Suppressor macrophage treated with lipopolysaccharide for 4 hours (primary cell): ENCODE results near the gene GALNT2.

Experiments
- DNase-seq: peaks from one replicate; pipeline ENCODE4 v3.0.0-alpha.2; 2020

The GALNT2 gene

GRCh38 chr1:230195199-230195598 lies 128.2 kb downstream of the GALNT2 start:
- no peak for DNase-seq

GRCh38 chr1:230196077-230196476 lies 129.0 kb downstream of the GALNT2 start:
- DNase-seq, result no peak

- no peak for DNase-seq
Observed at GRCh38 chr1:230197644-230198567, 130.9 kb downstream of the GALNT2 start.

- no peak for DNase-seq
Observed at GRCh38 chr1:230199034-230199433, 132.0 kb downstream of the GALNT2 start.

GRCh38 chr1:230199554-230199953 lies 132.5 kb downstream of the GALNT2 start:
- DNase-seq, result no peak

- no peak for DNase-seq
Observed at GRCh38 chr1:230200276-230200675, 133.2 kb downstream of the GALNT2 start.

GRCh38 chr1:230201445-230201844 lies 134.4 kb downstream of the GALNT2 start:
- DNase-seq, result no peak

- DNase-seq, result no peak
Observed at GRCh38 chr1:230204842-230205241, 137.8 kb downstream of the GALNT2 start.

GRCh38 chr1:230205719-230206198 lies 138.7 kb downstream of the GALNT2 start:
- DNase-seq, result no peak

GRCh38 chr1:230206207-230206606 lies 139.2 kb downstream of the GALNT2 start:
- DNase-seq, result no peak

GRCh38 chr1:230206976-230207375 lies 139.9 kb downstream of the GALNT2 start:
- no peak for DNase-seq

- no peak for DNase-seq
Observed at GRCh38 chr1:230207598-230207997, 140.6 kb downstream of the GALNT2 start.

- DNase-seq, result no peak
Observed at GRCh38 chr1:230208619-230209261, 141.7 kb downstream of the GALNT2 start.

GRCh38 chr1:230210326-230210980 lies 143.4 kb downstream of the GALNT2 start:
- no peak for DNase-seq

GRCh38 chr1:230210981-230211336 lies 143.9 kb downstream of the GALNT2 start:
- DNase-seq, result no peak

GRCh38 chr1:230211436-230212145 lies 144.6 kb downstream of the GALNT2 start:
- DNase-seq, result no peak

- DNase-seq, result peak; percentile 47
Observed at GRCh38 chr1:230212405-230212936, 145.4 kb downstream of the GALNT2 start.

- DNase-seq, result no peak
Observed at GRCh38 chr1:230215031-230215430, 148.0 kb downstream of the GALNT2 start.

- DNase-seq, result no peak
Observed at GRCh38 chr1:230215529-230215928, 148.5 kb downstream of the GALNT2 start.

GRCh38 chr1:230216896-230217295 lies 149.9 kb downstream of the GALNT2 start:
- no peak for DNase-seq

GRCh38 chr1:230218667-230219066 lies 151.6 kb downstream of the GALNT2 start:
- no peak for DNase-seq

- no peak for DNase-seq
Observed at GRCh38 chr1:230219174-230220067, 152.4 kb downstream of the GALNT2 start.
